Activated CD4-positive, alpha-beta T cell treated with anti-CD3 and anti-CD28 coated beads for 4 hours (primary cell): ENCODE measurements around the gene INPP4B.

ENCODE experiments used
- DNase-seq, 2 donors: peaks; one replicate each; pipeline ENCODE4 v3.0.0-alpha.2; 2020

INPP4B gene

DNA sequence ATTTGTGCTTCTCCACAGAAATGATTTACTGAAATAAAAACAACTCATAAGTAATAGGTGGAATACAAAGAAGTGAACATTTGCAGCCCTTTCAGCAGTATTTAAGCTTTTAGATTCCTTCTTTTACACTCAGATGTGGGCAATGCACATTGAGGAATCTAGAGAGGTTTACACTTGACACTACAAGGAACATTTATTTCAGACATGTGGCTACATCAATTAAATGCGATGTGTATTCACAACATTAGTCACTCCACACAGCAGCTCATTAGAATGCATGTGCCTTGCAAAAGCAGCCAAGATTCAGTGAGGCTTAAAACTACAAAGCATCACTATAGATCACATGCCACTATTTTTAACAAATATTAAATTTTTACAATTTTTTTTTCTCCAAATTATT, 480.7 kb downstream of the INPP4B start:
- no peak for DNase-seq

DNA sequence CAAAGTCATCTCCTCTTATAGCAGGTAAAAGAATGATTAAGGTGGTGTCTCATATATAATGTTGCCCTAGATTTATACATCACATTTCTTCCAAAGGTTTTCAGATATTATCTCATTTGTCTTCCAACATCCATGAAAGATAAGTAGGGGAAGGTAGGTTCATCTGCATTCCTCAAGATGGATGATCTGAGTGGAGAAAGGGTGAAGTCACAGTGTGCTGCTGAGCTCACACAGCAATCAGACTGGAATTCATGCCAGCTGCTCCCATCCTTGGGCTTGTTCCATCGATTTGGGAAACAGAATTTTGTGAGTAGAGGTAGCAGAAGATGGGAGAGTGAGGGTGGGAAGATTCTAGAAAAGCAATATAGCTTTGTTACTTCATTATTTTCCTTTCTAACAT, 482.4 kb downstream of the INPP4B start:
- DNase-seq = no peak

DNA sequence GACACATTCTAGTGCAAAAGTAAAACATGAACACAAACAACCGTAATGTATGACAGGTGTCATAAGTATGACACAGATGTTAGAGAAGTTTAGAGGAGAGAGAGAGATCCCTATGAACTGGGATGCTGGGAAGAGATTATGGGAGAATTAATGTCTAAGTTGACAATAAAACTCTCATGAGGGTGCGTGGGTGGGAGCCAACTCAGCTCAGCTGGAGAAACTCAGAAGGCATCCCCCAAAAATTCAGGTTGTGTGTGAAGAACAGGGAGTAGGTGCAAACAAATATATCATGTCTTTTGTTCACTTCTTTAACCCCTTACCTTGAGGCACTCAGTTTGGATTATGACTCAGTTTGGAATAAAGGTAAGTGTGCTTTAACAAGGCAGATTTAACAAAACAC, 484.1 kb downstream of the INPP4B start:
- no peak for DNase-seq

DNA sequence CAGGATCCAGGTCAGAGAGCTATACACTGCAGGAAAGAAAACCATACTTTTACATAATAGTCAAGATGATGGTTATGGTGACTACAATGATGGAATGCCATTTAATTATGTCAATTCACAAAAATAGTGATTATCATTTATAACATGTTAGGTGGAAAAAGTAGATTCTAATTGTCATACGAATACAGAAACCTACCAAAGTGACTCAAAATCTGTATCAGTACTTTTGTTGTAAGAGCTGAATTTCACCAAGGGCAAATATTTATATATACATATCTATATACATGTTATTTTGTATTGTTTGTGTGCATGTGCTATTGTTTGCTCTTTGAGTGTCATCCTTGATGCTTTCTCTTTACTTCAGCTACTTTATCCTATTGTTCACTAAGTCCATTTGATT, 485.4 kb downstream of the INPP4B start:
- DNase-seq = no peak

DNA sequence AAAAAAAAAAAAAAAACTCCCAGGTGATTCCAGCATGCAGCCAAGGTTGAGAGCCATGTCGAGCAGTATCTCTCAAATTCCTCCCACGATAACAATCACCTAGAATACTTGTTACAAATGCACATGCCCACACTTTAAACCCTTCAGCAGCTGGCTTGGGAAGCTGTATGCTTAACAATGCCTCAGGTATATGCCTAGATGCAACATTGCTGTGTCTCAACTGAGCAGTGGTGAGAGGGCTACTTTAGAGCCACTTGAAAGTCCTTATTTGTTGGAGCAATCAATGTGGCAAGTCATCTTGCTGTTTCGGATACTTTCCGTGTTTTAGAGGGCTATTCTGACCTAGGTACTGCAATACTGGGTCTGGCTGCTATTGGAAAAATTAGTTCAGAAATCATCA, 487.4 kb downstream of the INPP4B start:
- no peak for DNase-seq

DNA sequence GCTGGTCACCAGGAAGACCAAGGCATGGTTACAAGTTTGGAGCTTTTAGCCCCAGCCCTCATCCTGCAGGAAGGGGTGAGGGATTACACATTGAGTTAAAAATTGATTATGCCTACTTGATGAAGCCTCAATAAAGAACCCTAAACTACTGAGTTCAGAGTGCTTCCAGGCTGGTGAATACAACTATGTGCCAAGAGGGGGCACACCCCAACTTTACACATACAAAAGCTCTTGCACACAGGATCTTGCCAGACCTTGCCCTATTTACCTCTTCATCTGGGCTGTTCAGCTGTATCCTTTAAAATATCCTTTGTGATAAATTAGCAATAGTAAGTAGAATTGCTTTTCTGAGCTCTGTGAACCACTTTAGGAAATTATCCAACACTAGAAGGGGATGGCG, 489.3 kb downstream of the INPP4B start:
- peak in 1 of 2 donors; percentile 27 for DNase-seq

DNA sequence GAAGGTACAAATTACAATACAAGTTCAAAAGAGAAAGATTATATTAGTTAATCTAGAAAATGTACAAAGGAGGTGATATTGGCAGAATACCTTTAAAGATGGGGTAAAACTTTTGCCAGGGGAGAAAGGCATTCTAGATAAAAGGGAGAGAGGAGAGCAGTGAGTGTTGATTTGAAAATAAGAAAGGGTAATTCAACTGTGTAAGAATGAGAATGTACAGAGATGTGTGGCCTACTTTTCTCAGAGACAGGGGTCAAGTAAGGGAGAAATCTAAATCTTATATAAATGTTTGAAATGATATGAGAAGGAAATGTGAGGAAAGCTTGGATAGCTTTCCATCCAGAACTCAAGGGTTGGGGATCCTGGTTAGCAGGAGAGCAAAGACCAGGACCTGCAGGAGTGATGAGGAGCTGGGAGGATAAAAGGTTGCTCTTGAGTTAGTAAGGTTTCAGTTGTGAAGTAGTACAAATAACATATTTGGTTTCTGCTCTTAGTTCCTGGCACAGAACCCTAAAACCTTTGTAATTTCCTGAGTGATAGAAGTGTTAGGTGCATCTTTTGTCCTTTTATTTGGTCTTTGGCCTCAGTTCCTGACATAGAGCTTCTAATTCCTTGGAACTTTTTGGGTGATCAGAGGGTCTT, 489.9 kb downstream of the INPP4B start:
- DNase-seq = no peak

DNA sequence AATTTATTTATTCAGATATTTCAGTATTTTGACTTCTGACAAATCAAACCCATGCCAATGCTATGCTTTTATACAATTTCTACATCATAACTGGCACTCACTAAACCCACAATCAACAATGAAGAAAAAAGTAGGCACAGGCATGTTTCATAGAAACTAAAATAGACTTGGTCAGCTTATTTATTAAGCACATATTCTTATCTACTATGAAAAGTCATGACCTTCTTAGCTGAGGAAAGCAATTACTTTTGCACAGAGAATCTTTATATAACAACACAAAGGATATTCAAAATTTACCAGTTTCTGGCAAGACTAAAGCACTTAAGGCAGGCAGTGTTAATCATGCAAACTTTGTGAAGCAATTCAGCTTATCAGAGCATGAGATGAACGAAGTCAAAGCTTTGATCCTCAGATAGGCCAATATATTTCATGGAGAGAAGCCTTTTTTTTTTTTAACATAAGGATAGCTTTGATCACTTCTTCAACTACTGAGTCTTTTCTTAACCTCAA, 490.6 kb downstream of the INPP4B start:
- no peak for DNase-seq

DNA sequence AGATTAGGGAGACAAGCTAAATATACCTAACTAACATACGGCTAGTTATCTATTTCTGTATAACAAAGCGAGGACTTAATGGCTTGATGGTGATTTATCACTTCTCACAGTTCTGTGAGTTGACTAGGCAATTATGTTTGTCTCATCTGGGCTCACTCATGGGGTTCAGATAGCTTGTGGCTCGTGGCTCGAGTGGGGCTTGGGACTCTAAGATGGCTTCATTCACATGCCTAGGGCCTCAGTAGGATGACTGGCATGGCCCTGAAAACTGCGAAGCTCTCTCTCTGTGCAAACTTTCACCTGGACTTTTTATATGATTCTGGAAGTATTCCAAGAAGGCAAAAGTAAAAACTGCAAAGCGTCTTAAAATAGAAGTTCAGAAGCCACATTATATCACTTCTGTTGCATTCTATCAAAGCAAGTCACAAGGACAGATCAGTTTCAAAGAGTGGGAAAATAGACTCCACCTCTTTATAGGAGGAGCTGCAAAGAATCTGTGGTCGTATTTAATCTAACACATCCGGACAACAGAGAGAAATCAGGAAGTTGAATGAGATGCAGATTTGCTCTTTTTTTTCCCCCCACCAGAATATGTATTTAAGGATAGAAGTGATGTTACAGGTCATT, 491.2 kb downstream of the INPP4B start:
- no peak for DNase-seq

DNA sequence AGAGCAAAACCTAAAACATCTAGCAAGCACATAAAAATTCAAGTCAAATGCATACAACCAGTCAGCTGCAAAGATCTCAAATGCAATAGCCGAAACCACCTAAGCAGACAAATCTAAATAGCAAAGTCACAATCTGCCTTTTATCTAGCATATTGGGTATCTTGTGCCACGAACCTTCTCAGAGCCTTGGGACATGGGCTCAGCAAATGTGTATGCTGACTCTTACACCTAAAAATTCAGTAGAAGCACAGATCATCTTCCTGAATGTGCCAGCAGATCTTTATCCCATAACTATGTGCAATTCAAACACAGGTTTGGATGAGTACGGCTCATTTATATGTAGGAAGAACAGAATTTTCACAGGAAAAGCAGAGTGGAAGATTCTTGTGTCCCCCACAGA, 492.1 kb downstream of the INPP4B start:
- DNase-seq = no peak

DNA sequence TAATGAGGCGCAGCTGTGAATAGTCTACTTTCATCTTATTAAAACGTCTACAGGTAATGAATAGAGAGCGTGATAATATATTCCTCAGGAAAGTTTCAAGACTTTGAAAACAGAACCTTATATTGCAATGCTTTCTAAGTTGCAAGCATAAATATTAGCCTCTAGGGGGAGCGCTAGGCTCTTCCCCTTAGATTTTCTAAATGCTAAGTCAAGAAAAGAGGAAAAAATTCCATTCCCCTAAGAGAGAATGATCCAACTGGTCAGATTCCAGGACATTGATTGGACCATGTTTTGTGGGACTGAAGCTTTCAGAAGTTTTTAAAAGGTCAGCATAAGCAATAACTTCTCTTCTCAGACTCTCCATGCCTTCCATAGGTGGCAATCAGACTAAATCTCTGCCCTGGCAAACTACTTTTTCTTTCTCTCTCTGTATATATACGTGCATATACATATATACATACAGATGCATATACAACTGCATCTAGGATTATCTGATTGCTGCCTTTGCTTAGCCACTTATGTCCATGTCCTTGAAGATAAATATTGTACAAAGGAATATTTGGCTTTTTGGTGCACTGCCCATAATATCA, 492.9 kb downstream of the INPP4B start:
- peak in 1 of 2 donors; percentile 24 for DNase-seq

DNA sequence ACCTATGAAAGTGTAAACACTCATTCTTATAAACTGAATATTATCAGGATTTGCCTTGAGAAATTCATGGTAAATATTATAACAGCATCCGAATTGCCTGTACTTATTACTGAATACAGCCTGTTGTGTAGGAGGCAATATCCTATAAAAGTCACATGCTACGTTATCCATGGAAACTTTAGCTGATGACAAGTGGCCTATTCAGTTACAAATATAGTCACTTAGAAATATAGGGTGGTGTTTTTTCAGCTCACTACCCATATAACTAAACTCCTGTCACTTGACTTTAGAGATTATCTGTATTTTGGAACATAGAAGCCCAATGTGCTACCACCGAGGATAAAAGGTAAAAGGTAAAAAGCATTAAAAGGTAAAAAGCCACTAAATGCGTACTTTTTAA, 493.4 kb downstream of the INPP4B start:
- DNase-seq = no peak

DNA sequence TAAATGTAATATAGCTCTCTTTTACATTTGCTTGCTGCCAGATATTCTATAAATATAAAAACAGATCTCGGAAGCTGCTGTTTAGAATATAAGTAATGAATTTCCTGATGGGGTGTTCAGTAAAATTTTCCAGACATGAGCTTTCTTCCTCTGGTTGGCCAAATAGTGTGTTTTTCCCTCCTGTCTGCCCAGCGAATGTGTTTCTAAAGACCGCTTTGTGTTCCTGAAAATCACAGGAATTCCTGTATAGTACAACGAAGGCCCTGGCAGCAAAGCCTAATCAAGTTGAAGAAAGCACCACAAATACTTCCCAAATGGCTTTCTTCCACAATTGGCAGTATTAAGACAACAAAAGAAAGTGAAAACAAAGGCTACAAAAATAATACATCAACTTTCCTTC, 494.1 kb downstream of the INPP4B start:
- DNase-seq = no peak

DNA sequence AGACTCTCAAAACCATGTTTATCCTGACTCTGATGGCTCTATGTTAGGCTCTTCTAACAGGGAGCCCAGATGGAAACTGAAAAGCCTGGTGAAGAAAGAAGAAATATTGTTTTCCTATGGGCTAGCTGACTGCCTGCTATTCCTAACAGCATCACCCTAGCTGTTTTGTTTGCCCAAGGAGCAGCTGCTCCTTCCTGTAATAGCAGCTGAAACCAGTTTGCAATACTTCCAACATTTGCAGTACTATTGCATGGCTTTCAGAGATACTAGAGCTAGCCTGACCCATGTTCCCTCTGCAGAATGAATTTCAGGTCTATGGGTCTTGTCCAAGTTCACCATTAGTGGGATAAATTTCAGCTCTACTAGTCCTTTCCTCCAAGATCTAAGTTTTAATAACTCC, 495.2 kb downstream of the INPP4B start:
- DNase-seq = no peak

DNA sequence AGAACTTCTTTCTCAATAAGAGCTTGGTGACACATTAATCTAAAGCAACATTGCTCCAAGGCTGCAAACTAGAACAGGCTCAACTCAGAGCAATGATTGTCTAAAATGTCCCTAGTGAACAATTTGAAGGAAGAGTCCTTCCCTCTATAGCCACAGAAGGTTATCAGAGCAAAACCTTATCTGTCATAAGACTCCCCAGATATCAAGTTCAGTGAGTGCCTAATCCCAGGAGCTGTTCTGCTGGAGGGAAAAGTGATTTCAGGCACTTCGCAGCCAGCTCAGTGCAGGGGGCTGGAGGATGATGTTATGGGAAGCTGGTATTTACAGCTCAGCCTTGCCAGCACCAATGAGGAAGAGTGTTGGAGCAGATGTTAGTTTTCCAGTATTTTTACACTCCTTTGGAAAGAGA, 497.5 kb downstream of the INPP4B start:
- no peak for DNase-seq

DNA sequence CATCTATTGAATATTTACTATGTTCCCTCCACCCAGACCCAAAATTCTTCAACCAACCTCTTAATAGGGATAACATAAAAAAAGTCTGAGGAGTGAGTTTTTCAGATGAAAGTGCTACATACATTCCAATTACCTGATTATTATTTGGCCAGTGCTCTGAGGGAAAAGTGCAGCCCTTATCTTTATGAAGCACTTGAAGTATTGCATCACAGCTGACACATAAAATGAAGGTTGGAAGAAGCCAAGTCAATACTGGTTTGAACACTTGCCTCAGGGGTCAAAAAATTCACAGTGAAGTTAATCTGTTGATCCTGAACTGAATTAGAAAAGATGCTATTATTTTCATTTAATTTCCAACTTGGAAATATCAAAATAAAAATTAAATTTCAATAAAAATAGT, 498.9 kb downstream of the INPP4B start:
- no peak for DNase-seq

DNA sequence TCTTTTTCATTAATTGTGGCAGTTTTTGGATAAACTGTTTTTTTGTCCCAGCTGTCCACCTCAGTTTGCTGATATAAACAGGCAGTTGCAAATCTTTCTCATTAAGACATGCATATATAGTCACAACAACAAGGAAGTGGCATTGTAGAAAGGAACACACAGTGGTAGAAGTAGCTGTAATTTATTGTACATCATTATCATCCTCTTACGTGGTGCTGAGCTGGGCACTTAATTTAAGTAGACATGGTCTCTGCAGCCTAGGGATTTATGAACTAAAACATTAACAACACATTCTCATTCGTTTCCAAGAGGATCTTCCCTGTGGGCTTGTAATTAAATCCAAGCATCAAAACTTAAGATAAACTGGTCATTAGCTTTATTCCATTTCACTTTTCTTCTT, 500.2 kb downstream of the INPP4B start:
- DNase-seq = no peak

DNA sequence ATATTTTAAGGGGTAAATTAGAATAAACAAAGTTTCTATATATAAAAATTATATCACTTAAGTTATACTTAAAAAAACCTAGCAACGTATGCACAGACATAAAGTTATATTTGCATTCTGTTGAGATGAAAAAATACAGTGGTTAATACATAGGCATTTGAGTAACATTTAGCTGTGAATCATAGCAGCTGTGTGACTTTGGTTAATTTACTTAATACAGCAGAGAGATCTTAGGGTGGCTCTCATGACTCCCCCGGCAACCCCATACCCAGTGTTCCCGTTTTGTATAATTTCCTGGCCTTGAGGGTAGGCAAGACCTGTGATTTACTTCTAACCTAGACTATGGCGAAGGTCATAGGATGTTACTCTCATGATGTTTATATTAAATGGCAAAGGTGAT, 504.8 kb downstream of the INPP4B start:
- DNase-seq = no peak

DNA sequence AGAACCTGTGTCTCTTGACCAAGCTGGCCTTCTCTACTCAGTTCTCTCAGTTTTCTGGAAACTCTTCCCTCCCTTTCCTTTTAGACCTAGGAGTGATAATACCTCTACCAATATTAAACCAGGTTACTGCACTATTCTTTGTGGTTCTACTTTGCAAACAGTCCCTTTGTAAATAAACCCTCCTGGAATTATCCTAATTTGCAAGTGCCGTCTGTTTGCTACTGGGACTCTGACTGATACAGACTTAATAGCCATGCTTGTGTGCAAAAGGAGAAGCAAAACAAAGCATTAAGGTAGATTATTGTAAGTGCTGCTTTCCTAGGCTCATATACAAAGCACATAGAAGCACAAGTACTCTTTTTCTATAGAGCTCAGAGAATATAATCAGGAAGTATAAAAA, 507.0 kb downstream of the INPP4B start:
- DNase-seq = no peak

DNA sequence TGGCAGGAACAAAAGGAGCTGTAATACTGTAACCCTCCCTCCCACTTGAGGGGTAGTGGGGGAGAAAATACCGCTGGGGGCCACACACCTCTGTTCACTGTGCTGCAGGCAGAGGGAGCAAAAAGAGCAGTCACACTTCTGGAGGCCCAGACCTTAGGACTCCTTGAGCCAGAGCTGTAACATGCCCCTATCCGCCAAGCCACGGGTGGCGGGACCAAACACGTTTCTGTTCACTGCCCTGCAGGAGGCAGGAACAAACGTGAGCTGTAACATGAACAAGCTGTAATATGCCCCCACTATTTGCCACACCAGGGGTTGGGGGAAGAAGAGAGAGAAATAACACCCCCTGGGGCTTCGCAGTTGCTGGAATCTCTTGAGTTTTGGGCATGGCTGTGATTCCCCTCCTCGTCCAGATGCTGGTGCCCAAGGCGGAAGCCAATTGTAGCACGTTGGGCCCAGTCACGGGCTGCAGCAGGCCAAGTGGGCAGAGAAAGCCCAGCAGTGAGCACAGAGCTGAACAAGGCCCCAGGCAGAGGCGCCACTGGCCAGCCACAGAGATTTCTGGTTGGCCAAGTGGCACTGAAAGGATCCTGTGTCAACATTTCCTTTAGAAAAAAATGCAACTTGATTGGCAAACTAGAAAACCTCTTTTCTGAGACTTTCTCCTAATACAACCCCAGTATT, 509.7 kb downstream of the INPP4B start:
- DNase-seq = no peak

DNA sequence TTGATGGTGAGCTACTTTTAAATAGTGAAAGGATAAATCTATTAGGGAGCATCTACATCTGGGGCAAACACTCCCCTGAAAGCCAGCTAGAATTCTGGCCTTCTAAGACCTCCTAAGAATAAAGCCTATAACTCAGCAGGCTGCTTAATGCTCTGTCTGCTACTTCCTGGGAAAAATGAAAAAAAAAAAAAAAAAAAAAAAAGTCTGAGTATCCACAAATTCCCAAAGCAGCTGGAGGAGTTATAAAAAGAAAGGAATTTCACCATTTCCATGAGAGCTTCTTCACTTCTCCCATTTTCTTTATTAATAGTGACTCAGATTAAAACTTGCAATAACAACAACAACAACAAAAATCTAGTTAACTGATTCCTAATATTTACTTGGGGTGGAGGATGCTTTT, 511.2 kb downstream of the INPP4B start:
- no peak for DNase-seq

DNA sequence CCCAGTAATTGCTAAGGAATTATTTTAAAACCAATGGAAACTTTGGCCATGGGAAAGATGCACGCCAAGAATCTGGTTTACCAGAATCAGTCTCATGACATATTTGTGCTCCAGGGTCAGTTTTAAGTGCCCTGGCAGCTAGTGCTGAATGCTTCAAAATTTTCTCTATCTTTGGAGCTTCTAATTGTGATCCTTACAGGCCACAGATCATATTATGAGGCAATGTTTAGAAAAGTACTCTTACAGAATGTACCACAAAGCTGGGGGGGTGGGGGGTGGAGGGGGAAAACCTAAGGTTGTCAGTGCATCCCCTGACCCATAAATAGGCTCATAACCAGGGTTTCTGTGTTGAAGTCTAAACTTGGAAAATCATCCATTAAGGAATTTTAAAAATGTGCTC, 514.5 kb downstream of the INPP4B start:
- DNase-seq = no peak

DNA sequence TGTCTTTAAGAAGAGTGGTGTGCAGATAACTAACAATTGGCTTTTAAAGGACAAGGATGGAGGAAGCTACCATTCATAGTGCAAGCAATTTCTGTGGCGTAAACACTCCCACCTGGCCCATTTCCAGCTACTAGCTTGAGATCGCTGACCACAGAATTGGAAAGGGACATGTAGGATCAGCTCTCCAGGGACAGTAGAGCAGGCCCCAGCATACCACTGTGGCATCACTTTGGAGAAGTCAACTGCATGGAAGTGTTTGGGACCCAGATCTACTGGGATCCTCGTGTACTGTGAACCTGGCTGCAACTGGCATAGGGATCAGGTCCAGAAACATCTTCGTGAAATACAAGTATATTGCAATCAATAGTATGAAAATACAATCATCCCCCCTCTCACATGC, 515.0 kb downstream of the INPP4B start:
- DNase-seq = no peak

DNA sequence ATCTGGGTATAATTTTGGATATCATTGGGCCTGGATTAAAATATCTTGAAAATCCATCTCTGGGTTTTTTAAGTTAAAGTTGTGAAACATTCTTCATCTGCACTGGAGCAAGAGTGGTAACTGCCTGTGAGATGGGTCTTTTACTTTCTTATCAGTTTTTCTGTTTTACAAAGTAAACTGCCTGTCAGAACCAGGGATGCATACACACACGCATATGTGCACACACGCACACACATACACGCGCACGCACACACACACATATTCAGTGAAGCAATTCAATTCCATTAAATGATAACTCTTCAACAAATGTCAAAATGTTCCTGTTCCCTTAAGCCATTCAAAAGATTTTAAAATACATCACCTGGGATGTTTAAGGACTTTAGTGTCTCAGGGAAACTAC, 515.8 kb downstream of the INPP4B start:
- DNase-seq = no peak
